ENCODE results near the gene UMODL1. TPM values are rescaled to one million over a fixed set of nuclear protein-coding genes. Genes with fewer than 3 reads are reported as not detected.

UMODL1 gene
- total RNA-seq, 2 donors from 2014 or later, result 0.35 to 0.37 TPM

DNA sequence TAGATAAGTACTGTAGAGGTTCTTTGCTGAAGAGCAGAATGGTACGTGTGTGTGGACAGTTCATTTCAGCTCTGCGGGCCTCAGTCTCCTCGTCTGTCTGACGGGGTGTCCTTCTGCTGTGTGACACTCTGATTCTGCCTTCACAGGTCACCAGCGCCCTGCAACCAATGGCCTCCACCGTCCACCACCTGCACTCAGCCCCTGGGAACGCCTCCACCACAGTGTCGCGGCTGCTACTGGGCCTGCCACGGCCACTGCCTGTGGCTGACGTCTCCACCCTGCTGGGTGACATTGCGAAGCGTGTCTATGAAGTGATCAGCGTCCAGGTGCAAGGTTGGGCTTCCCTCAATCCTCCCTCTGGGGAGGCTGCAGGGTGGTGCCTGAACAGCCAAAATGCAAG lies 17.0 kb downstream of the UMODL1 start:
- TF ChIP-seq, protein P1, sequence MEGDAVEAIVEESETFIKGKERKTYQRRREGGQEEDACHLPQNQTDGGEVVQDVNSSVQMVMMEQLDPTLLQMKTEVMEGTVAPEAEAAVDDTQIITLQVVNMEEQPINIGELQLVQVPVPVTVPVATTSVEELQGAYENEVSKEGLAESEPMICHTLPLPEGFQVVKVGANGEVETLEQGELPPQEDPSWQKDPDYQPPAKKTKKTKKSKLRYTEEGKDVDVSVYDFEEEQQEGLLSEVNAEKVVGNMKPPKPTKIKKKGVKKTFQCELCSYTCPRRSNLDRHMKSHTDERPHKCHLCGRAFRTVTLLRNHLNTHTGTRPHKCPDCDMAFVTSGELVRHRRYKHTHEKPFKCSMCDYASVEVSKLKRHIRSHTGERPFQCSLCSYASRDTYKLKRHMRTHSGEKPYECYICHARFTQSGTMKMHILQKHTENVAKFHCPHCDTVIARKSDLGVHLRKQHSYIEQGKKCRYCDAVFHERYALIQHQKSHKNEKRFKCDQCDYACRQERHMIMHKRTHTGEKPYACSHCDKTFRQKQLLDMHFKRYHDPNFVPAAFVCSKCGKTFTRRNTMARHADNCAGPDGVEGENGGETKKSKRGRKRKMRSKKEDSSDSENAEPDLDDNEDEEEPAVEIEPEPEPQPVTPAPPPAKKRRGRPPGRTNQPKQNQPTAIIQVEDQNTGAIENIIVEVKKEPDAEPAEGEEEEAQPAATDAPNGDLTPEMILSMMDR (IDR thresholded peaks at IDR 0.05), result no peak
- intact Hi-C loops (cut with DNase I), result no loop called here
- no peak for DNase-seq

DNA sequence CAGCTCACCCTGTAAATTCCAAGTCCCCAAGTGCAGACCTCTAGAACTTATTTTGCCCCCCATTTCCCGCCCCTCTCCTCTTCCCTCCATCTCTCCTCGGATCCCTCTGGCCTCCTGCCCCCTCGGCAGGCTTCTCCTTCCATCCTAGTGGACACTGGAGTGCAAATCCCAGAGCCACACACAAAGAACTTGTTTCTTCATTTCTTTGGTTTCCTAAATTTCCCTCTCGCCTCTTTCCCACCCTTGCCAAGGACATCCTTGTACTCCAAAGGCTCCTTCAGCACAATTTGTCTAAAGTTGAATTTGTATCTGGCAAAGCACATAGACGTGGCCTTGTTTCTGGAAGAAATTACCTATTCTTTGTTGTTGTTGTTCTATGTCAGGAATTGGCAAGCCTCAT lies 17.5 kb downstream of the UMODL1 start:
- Histone ChIP-seq H3K27me3 (no peaks in the 10 kb centered on the region), H3K9ac (ENCODE audit: low read depth in 2 of 2, low read length in 2 of 2) (no peak overlapping the region), H3K9me3 (no peaks in the 10 kb centered on the region), H3K36me3 (no peaks in the 10 kb centered on the region), H3K4me3 (no peak overlapping the region), H3K4me1 (peaks cover 8% of the 10 kb centered on the region), H3K27ac (no peak overlapping the region)
- TF ChIP-seq, protein P1 (IDR thresholded peaks at IDR 0.05), result no peak
- DNase-seq, result no peak
- intact Hi-C loops (cut with DNase I), result no loop called here

More for the DNA sequence above, 17.0 kb downstream of the UMODL1 start:
- no peaks in the 10 kb centered on the region for H3K9me3 ChIP-seq
- no peak overlapping the region for H3K9ac ChIP-seq (ENCODE audit: low read depth in 2 of 2, low read length in 2 of 2)
- no peak overlapping the region for H3K4me3 ChIP-seq
- peaks cover 8% of the 10 kb centered on the region for H3K4me1 ChIP-seq
- H3K27me3 ChIP-seq, result no peaks in the 10 kb centered on the region
- no peaks in the 10 kb centered on the region for H3K36me3 ChIP-seq
- H3K27ac ChIP-seq, result no peak overlapping the region

DNA sequence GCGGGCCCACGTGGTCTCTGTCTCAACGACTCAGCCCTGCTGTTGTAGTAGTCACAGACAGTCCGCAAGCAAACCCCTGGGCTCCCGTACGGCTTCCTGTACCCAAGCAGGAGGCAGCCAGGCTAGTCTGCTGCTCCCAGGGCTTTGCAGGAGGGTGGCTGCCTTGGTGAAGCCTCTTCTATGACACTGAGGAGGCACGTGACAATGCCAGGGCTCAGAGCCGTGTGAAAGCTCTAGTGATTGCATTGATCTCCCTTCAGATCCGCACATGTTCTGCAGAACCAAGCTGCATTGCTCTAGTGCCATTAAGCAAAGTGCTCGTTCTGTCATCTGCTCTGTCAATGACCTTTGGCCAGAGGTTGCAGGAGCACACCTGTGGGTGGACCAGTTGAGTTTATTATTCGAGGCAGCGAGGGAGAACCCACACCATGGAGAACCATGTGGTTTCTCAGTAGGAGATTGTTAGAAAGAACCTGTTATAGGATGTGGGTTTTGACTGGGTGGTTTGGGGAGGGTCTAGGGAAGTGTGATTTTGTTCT lies 18.0 kb downstream of the UMODL1 start:
- Histone ChIP-seq H3K4me1 (peaks cover 8% of the 10 kb centered on the region), H3K9me3 (no peaks in the 10 kb centered on the region), H3K9ac (ENCODE audit: low read depth in 2 of 2, low read length in 2 of 2) (no peak overlapping the region), H3K27me3 (no peaks in the 10 kb centered on the region), H3K36me3 (no peaks in the 10 kb centered on the region), H3K27ac (no peak overlapping the region), H3K4me3 (no peak overlapping the region)
- TF ChIP-seq, protein P1 (IDR thresholded peaks at IDR 0.05), result no peak
- intact Hi-C loops (cut with DNase I), result no loop called here
- DNase-seq, result peak; percentile 61

DNA sequence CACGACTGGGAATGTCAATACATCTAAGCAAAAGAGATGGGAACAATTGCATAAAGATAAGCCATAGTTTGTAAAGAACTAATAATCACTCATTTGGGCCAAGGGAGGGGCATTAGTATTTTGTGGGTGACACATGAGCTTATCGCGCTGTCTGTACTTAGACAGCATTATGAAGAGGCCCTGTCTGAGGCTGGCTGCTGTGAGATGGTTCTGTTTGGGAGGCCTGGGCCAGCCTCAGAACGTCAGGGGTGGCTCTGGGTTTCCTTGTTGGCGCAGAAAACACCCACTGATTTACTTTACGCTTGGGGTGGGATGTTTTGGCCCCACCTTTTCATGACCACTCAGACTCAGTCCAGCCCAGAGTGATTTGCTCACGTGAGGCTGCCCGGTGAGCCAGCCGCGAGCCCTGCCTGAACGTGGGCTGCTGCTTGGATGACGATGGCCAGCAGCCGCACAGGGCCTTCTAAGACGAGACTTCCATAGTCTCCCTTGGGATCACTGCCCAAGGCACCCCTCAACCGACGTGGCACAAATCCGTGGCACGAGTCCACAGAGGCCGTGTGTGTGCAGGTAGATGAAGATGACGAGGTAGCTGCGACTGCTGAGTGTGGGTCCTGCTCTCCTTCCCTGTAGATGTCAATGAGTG lies 18.7 kb downstream of the UMODL1 start:
- no peak for DNase-seq
- H3K4me3 ChIP-seq, result no peak overlapping the region
- H3K36me3 ChIP-seq, result no peaks in the 10 kb centered on the region
- H3K4me1 ChIP-seq, result peaks cover 8% of the 10 kb centered on the region
- intact Hi-C loops (cut with DNase I), result no loop called here
- H3K9ac ChIP-seq (ENCODE audit: low read depth in 2 of 2, low read length in 2 of 2), result no peak overlapping the region
- no peaks in the 10 kb centered on the region for H3K9me3 ChIP-seq
- H3K27me3 ChIP-seq, result no peaks in the 10 kb centered on the region
- H3K27ac ChIP-seq, result no peak overlapping the region
- TF ChIP-seq, protein P1 (IDR thresholded peaks at IDR 0.05), result no peak

DNA sequence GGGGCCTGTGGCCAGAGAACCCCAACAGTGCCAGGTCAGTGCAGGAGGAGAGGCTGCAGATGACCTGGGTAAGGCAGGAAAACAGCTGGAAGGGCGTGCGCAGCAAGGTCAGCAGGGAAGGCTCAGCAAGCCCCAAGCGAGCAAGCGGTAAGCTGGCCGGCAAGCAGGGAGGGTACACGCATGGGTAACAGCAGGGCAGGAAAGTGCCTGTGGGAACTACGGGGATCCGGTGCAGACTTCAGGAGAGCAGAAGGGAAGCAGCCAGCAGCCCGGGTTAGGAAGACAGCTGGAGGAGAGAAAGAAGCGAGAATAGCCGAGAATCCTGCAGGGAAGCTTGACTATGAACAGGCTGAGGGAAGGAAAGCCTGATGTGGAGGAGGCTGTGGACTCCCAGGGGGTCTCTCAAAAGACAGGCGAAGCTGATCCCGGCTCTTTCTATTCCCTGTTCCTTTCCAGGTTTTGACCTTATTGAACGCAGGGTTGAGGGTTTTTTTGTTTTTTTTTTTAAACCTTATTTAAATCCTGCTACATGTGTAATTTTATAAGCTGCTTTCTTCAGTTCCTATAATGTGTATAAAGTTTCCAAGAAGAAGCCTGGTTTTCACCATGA lies 20.9 kb downstream of the UMODL1 start:
- Histone ChIP-seq H3K9ac (ENCODE audit: low read depth in 2 of 2, low read length in 2 of 2) (no peak overlapping the region), H3K9me3 (no peaks in the 10 kb centered on the region), H3K27me3 (no peaks in the 10 kb centered on the region), H3K36me3 (no peaks in the 10 kb centered on the region), H3K4me1 (peaks cover 8% of the 10 kb centered on the region), H3K4me3 (no peak overlapping the region), H3K27ac (no peak overlapping the region)
- TF ChIP-seq, protein P1 (IDR thresholded peaks at IDR 0.05), result no peak
- intact Hi-C loops (cut with DNase I), result no loop called here
- DNase-seq, result no peak

All from colonic mucosa (tissue), 4 donors.